K562 (cell line): ENCODE results near the gene PRTN3. TPM values are rescaled to one million over a fixed set of nuclear protein-coding genes. Genes with fewer than 3 reads are reported as not detected.

Source experiments
- CXXC5 ChIP-seq: fragments of 250-450 bp; sonication (Bioruptor Pico); IDR thresholded peaks from 2 replicates; pipeline ENCODE4 v1.8.0; 2022; ENCODE audit warnings: inconsistent platforms, mild to moderate bottlenecking, moderate library complexity
- EP400 ChIP-seq: fragments of 450-650 bp; IDR thresholded peaks from 2 replicates; pipeline ENCODE4 v1.6.1; 2017; ENCODE audit warnings: antibody characterized with exemption, mild to moderate bottlenecking, moderate library complexity
- FOXO4 ChIP-seq: fragments of 450-650 bp; formaldehyde crosslinking; IDR thresholded peaks from 2 replicates; pipeline ENCODE4 v1.4.0; 2020; ENCODE audit warnings: mild to moderate bottlenecking, moderate library complexity
- GABPB1 ChIP-seq: sonication (generic); formaldehyde crosslinking; IDR thresholded peaks from 2 replicates; pipeline ENCODE4 v1.8.0; 2022; ENCODE audit warnings: mild to moderate bottlenecking, missing genetic modification reagents
- MAFG ChIP-seq: fragments of 450-650 bp; conservative IDR thresholded peaks from 2 replicates; pipeline ENCODE4 v1.6.1; 2016; ENCODE audit warnings: missing genetic modification characterization, missing compliant biosample characterization
- NR2C1 ChIP-seq, 2 experiments: fragments of 450-650 bp; IDR thresholded peaks; 2 replicates each; pipeline ENCODE4 v1.6.1; 2017; ENCODE audit warnings: mild to moderate bottlenecking in 2 of 2, antibody characterized with exemption in 1 of 2, inconsistent platforms in 1 of 2, missing compliant biosample characterization in 1 of 2, missing genetic modification characterization in 1 of 2
- NR2C2 ChIP-seq, 2 experiments: fragments of 200-800 bp in 1 of 2; sonication (Bioruptor generic) in 1 of 2; sonication (generic) in 1 of 2; formaldehyde crosslinking in 1 of 2; IDR thresholded peaks; 2 replicates each; pipeline versions ENCODE4 v1.6.1 to v1.8.0; 2016 to 2022; ENCODE audit warnings: mild to moderate bottlenecking in 1 of 2, missing compliant biosample characterization in 1 of 2, missing genetic modification characterization in 1 of 2, missing genetic modification reagents in 1 of 2
- RBBP5 ChIP-seq: fragments of 200-600 bp; sonication (generic); IDR thresholded peaks from 2 replicates; pipeline ENCODE4 v1.6.1; 2012; ENCODE audit warnings: borderline replicate concordance, mild to moderate bottlenecking, low read length, control low read depth, inconsistent platforms; ENCODE audit not compliant: insufficient read depth, poor library complexity, severe bottlenecking
- SAP30 ChIP-seq: fragments of 200-600 bp; sonication (generic); IDR thresholded peaks from 2 replicates; pipeline ENCODE4 v1.6.1; 2012; ENCODE audit warnings: borderline replicate concordance, low read depth, mild to moderate bottlenecking, moderate library complexity, low read length, control low read depth, inconsistent platforms; ENCODE audit not compliant: insufficient read depth, poor library complexity, severe bottlenecking
- SIN3A ChIP-seq, 2 experiments: fragments of 150-350 bp in 1 of 2; IDR thresholded peaks; 2 replicates each; pipeline ENCODE4 v1.6.1; 2011 to 2016; ENCODE audit warnings: borderline replicate concordance in 2 of 2, low read depth in 2 of 2, low read length in 2 of 2, mild to moderate bottlenecking in 2 of 2, moderate library complexity in 2 of 2; ENCODE audit not compliant: control insufficient read depth in 1 of 2
- SMAD4 ChIP-seq: fragments of 250-450 bp; sonication (Bioruptor Pico); conservative IDR thresholded peaks from 2 replicates; pipeline ENCODE4 v1.8.0; 2021; ENCODE audit warnings: inconsistent platforms, mild to moderate bottlenecking, moderate library complexity
- TFAP4 ChIP-seq: sonication (generic); formaldehyde crosslinking; IDR thresholded peaks from 2 replicates; pipeline ENCODE4 v1.8.0; 2022; ENCODE audit warnings: missing genetic modification reagents, mild to moderate bottlenecking, moderate library complexity, borderline replicate concordance
- XRCC5 ChIP-seq: fragments of 200-400 bp; formaldehyde crosslinking; IDR thresholded peaks from 2 replicates; pipeline ENCODE4 v1.6.1; 2017; ENCODE audit warnings: low read depth, mild to moderate bottlenecking, low read length
- ZBTB7A ChIP-seq: IDR thresholded peaks from 2 replicates; pipeline ENCODE4 v1.6.1; 2011; ENCODE audit warnings: low read depth, mild to moderate bottlenecking, low read length, moderate library complexity, borderline replicate concordance; ENCODE audit not compliant: control insufficient read depth
- ZNF316 ChIP-seq: fragments of 450-650 bp; IDR thresholded peaks from 2 replicates; pipeline ENCODE4 v1.6.1; 2016
- ZNF592 ChIP-seq: fragments of 450-650 bp; IDR thresholded peaks from 2 replicates; pipeline ENCODE4 v1.6.1; 2017; ENCODE audit warnings: antibody characterized with exemption, mild to moderate bottlenecking
- polyA plus RNA-seq, 8 experiments: library from polyadenylated mRNA; depleted of rRNA in 4 of 8; stranded (reverse) in 5 of 8; unstranded in 3 of 8; fragments of >200 nt; fragmentation: Nextera tagmentation in 2 of 8; fragmentation: Illumina TruSeq in 1 of 8; extraction: Ambion mirVana in 2 of 8; extraction: Trizol in 1 of 8; gene quantifications; 2 replicates each; pipeline versions ENCODE4 v1.2.1 to v1.2.3, GENCODE V29; 2011 to 2014; ENCODE audit warnings: inconsistent platforms in 1 of 8, missing spikeins in 1 of 8
- total RNA-seq, 7 experiments: library from RNA; depleted of rRNA in 6 of 7; stranded (reverse); fragments of >200 nt in 6 of 7; fragmentation: Illumina TruSeq in 2 of 7; extraction: Trizol in 2 of 7; gene quantifications; 2 replicates each; pipeline versions ENCODE4 v1.2.1 to v1.2.3, GENCODE V29; 2011 to 2021; ENCODE audit warnings: low replicate concordance in 1 of 7

PRTN3 gene
- total and polyA plus RNA-seq, 9 of the 15 experiments (the other 6 are each of a cell fraction or from before 2014, with no cell fraction given) = 0.14 to 0.86 (median 0.43) TPM; not detected in 3

- TF ChIP-seq GABPB1 (CRISPR knock-in tag) = peak; percentile 34; the same call in 1 of the 2 replicates
- 0 out of 2 replicates have a peak, but pooled peaks have one; percentile 3 for TF ChIP-seq FOXO4 (CRISPR knock-in tag)
- TF ChIP-seq RBBP5 = peak; percentile 39
- TF ChIP-seq XRCC5 = peak; percentile 64; the same call in 1 of the 2 replicates
- peak; percentile 48; the same call in 1 of the 2 replicates for TF ChIP-seq ZNF592
- TF ChIP-seq SIN3A (IDR thresholded peaks at IDR 0.05; ENCODE audit: borderline replicate concordance in 2 of 2, control insufficient read depth in 1 of 2, low read depth in 2 of 2, low read length in 2 of 2) = peak; percentile 33 to 42; a peak in 1 of 4 replicates
- TF ChIP-seq SMAD4 = 0 out of 2 replicates have a peak, but pooled peaks have one; percentile 29
- TF ChIP-seq EP400 = 0 out of 2 replicates have a peak, but pooled peaks have one; percentile 30
- TF ChIP-seq SAP30 = peak; percentile 26
- TF ChIP-seq MAFG (tag) = no peak
- TF ChIP-seq NR2C1 (IDR thresholded peaks at IDR 0.05) = 0 out of 2 replicates have a peak, but pooled peaks have one; percentile 16
- no peak for TF ChIP-seq NR2C1 (tag; IDR thresholded peaks at IDR 0.05)
- peak; percentile 32; the same call in 1 of the 2 replicates for TF ChIP-seq CXXC5
- peak; percentile 73 for TF ChIP-seq ZBTB7A
- TF ChIP-seq TFAP4 = peak; percentile 55; the same call in 1 of the 2 replicates
- no peak for TF ChIP-seq NR2C2 (CRISPR knock-in tag; IDR thresholded peaks at IDR 0.05)
- TF ChIP-seq NR2C2 (tag; IDR thresholded peaks at IDR 0.05) = peak; percentile 71
- TF ChIP-seq ZNF316 = no peak
Measured at GRCh38 chr19:799076-799881, 41.5 kb upstream of the PRTN3 start (continued).
